HCT116 (cell line): Measurements from ENCODE around the gene ARL6.
A peak's percentile ranks its signal among the peaks of the same experiment; 100 is the strongest.

Source experiments
- CEBPB ChIP-seq: IDR thresholded peaks from 2 replicates; pipeline ENCODE4 v1.6.1; 2012; ENCODE audit warnings: low read depth
- EGR1 ChIP-seq: IDR thresholded peaks from 2 replicates; pipeline ENCODE4 v1.6.1; 2012; ENCODE audit warnings: low read depth
- EZH2phosphoT487 ChIP-seq: fragments of 200-600 bp; IDR thresholded peaks from 2 replicates; pipeline ENCODE4 v1.6.1; 2018; ENCODE audit warnings: antibody characterized with exemption, borderline replicate concordance
- POLR2A ChIP-seq: IDR thresholded peaks from 2 replicates; pipeline ENCODE4 v1.7.0; 2011; ENCODE audit warnings: borderline replicate concordance; ENCODE audit not compliant: insufficient read depth, insufficient read length; ENCODE audit errors: extremely low read depth
- POLR2AphosphoS5 ChIP-seq: IDR thresholded peaks from 2 replicates; pipeline ENCODE4 v1.6.1; 2011; ENCODE audit warnings: mild to moderate bottlenecking, low read depth, low read length, moderate library complexity
- YY1 ChIP-seq: IDR thresholded peaks from 2 replicates; pipeline ENCODE4 v1.6.1; 2011; ENCODE audit warnings: low read length, low read depth, moderate library complexity, mild to moderate bottlenecking; ENCODE audit not compliant: insufficient replicate concordance; ENCODE audit errors: extremely low read depth
- ZFX ChIP-seq: fragments of 450-650 bp; IDR thresholded peaks from 2 replicates; pipeline ENCODE4 v1.6.1; 2017
- ZNF274 ChIP-seq: fragments of 200-500 bp; sonication (Bioruptor generic); IDR thresholded peaks from 2 replicates; pipeline ENCODE4 v1.6.1; 2014; ENCODE audit warnings: mild to moderate bottlenecking, low read depth, low read length, inconsistent platforms
- TF ChIP-seq, protein P1 (sequence below), 3 experiments: fragments of 200-600 bp in 1 of 3; sonication (generic) in 1 of 3; IDR thresholded peaks in 2 of 3; conservative IDR thresholded peaks in 1 of 3; 2 replicates each; pipeline ENCODE4 v1.5.1; 2012 to 2017; ENCODE audit warnings: low read depth in 2 of 3, low read length in 2 of 3, antibody characterized with exemption in 1 of 3, borderline replicate concordance in 1 of 3, control low read depth in 1 of 3, mild to moderate bottlenecking in 1 of 3, mixed read lengths in 1 of 3, mixed run types in 1 of 3, moderate library complexity in 1 of 3; ENCODE audit not compliant: insufficient read depth in 1 of 3
- TF ChIP-seq, protein P2 (sequence below): IDR thresholded peaks from 2 replicates; pipeline ENCODE4 v1.6.1; 2012; ENCODE audit warnings: low read depth
- TF ChIP-seq, protein P3 (sequence below): IDR thresholded peaks from 2 replicates; pipeline ENCODE4 v1.6.1; 2012

DNA sequence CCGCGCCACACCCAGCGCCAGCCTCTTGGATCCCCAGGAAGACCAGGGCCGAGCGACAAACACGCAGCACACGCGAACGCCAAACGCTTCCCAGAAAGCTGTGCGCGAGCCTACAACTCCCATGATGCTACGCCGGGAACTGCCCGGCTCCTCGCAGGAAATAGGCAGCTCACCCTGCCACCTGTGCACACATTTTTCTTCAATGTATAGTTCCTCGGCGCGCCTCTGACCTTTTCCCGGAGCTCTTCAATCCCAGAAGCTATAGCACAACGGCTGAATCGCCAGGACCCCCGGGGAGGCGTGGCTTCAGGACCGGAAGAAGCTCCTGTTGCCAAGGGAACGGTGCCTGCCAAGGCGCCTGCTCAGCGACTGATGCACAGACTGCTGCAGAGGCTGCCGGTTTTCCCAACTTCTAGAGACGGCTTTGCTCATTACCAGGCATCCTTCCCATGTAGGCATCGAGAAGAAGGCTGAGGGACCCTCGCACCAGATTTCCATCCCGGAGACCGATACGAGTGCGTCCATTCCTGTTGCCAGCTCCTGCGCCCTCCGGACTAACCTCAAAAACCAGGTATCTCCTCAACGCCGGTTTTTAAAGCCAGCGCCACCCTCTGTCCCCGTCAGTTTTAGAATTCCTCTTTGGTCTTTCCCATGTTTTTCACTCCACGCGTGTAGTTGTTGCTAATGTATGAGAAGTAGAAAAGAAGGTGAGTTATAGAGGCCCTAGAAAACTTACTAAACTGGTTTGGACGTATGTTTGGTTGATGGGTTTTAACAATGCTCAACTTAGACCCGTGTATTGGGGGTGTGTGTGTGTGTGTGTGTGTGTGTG lies at the start of gene ARL6:
- TF ChIP-seq, protein P1, sequence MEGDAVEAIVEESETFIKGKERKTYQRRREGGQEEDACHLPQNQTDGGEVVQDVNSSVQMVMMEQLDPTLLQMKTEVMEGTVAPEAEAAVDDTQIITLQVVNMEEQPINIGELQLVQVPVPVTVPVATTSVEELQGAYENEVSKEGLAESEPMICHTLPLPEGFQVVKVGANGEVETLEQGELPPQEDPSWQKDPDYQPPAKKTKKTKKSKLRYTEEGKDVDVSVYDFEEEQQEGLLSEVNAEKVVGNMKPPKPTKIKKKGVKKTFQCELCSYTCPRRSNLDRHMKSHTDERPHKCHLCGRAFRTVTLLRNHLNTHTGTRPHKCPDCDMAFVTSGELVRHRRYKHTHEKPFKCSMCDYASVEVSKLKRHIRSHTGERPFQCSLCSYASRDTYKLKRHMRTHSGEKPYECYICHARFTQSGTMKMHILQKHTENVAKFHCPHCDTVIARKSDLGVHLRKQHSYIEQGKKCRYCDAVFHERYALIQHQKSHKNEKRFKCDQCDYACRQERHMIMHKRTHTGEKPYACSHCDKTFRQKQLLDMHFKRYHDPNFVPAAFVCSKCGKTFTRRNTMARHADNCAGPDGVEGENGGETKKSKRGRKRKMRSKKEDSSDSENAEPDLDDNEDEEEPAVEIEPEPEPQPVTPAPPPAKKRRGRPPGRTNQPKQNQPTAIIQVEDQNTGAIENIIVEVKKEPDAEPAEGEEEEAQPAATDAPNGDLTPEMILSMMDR (IDR thresholded peaks at IDR 0.05 in 2 of 3, conservative IDR thresholded peaks at IDR 0.05 in 1 of 3; ENCODE audit: borderline replicate concordance in 1 of 3, insufficient read depth in 1 of 3, low read depth in 2 of 3, low read length in 2 of 3), result no peak; a peak in 1 of 6 replicates
- TF ChIP-seq POLR2A (no peak), POLR2AphosphoS5 (peak; percentile 50; the same call in 1 of the 2 replicates), ZNF274 (no peak), EGR1 (no peak), YY1 (no peak), EZH2phosphoT487 (no peak), ZFX (no peak; the same call in 1 of the 2 replicates), CEBPB (no peak)
- TF ChIP-seq, protein P2, sequence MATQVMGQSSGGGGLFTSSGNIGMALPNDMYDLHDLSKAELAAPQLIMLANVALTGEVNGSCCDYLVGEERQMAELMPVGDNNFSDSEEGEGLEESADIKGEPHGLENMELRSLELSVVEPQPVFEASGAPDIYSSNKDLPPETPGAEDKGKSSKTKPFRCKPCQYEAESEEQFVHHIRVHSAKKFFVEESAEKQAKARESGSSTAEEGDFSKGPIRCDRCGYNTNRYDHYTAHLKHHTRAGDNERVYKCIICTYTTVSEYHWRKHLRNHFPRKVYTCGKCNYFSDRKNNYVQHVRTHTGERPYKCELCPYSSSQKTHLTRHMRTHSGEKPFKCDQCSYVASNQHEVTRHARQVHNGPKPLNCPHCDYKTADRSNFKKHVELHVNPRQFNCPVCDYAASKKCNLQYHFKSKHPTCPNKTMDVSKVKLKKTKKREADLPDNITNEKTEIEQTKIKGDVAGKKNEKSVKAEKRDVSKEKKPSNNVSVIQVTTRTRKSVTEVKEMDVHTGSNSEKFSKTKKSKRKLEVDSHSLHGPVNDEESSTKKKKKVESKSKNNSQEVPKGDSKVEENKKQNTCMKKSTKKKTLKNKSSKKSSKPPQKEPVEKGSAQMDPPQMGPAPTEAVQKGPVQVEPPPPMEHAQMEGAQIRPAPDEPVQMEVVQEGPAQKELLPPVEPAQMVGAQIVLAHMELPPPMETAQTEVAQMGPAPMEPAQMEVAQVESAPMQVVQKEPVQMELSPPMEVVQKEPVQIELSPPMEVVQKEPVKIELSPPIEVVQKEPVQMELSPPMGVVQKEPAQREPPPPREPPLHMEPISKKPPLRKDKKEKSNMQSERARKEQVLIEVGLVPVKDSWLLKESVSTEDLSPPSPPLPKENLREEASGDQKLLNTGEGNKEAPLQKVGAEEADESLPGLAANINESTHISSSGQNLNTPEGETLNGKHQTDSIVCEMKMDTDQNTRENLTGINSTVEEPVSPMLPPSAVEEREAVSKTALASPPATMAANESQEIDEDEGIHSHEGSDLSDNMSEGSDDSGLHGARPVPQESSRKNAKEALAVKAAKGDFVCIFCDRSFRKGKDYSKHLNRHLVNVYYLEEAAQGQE, result no peak
- TF ChIP-seq, protein P3, sequence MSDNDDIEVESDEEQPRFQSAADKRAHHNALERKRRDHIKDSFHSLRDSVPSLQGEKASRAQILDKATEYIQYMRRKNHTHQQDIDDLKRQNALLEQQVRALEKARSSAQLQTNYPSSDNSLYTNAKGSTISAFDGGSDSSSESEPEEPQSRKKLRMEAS, result peak; percentile 45
